ENCODE results near the gene BARHL1. TPM values are rescaled to one million over a fixed set of nuclear protein-coding genes. Genes with fewer than 3 reads are reported as not detected.

BARHL1 gene
- total RNA-seq = not detected
- long read RNA-seq = 0 reads

- ATAC-seq = no peak
- intact Hi-C loops (cut with micrococcal nuclease) = no loop called here
- peak; percentile 23 for DNase-seq
These were observed at the start of gene BARHL1 for GRCh38 chr9:132582276-132582785. BARHL1 (plus strand) TSS chr9:132582606; CDS start chr9:132582798, 192 bp downstream.

- no peak for ATAC-seq
- intact Hi-C loops (cut with micrococcal nuclease) = no loop called here
- no peak for DNase-seq
These were observed 47.6 kb upstream of the BARHL1 start for GRCh38 chr9:132534832-132535231.

GRCh38 chr9:132536124-132536523, 46.3 kb upstream of the BARHL1 start:
- intact Hi-C loops (cut with micrococcal nuclease) = no loop called here
- ATAC-seq (no peak), DNase-seq (no peak)

GRCh38 chr9:132537352-132537751, 45.1 kb upstream of the BARHL1 start:
- ATAC-seq (no peak), DNase-seq (no peak)
- intact Hi-C loops (cut with micrococcal nuclease) = no loop called here

- no peak for ATAC-seq
- DNase-seq = no peak
- intact Hi-C loops (cut with micrococcal nuclease) = no loop called here
These were observed 44.3 kb upstream of the BARHL1 start for GRCh38 chr9:132538071-132538470.

- ATAC-seq (no peak), DNase-seq (no peak)
- intact Hi-C loops (cut with micrococcal nuclease) = no loop called here
These were observed 43.3 kb upstream of the BARHL1 start for GRCh38 chr9:132539096-132539495.

- DNase-seq (no peak), ATAC-seq (no peak)
- intact Hi-C loops (cut with micrococcal nuclease) = no loop called here
These were observed 41.4 kb upstream of the BARHL1 start for GRCh38 chr9:132541051-132541450.

- ATAC-seq = no peak
- intact Hi-C loops (cut with micrococcal nuclease) = no loop called here
- no peak for DNase-seq
These were observed 40.3 kb upstream of the BARHL1 start for GRCh38 chr9:132541870-132542830.

GRCh38 chr9:132543251-132543650, 39.2 kb upstream of the BARHL1 start:
- ATAC-seq (no peak), DNase-seq (no peak)
- intact Hi-C loops (cut with micrococcal nuclease) = no loop called here

GRCh38 chr9:132543960-132544359, 38.4 kb upstream of the BARHL1 start:
- no peak for ATAC-seq
- DNase-seq = no peak
- intact Hi-C loops (cut with micrococcal nuclease) = no loop called here

- intact Hi-C loops (cut with micrococcal nuclease) = no loop called here
- ATAC-seq = no peak
- DNase-seq = no peak
These were observed 36.8 kb upstream of the BARHL1 start for GRCh38 chr9:132545578-132545977.

- ATAC-seq (peak; percentile 76), DNase-seq (peak; percentile 65)
- intact Hi-C loops (cut with micrococcal nuclease) = no loop called here
These were observed 36.0 kb upstream of the BARHL1 start for GRCh38 chr9:132546148-132547051.

GRCh38 chr9:132547052-132547431, 35.4 kb upstream of the BARHL1 start:
- intact Hi-C loops (cut with micrococcal nuclease) = no loop called here
- no peak for DNase-seq

GRCh38 chr9:132547436-132547835, 35.0 kb upstream of the BARHL1 start:
- ATAC-seq = no peak
- no peak for DNase-seq
- intact Hi-C loops (cut with micrococcal nuclease) = no loop called here

More at GRCh38 chr9:132547052-132547431, 35.4 kb upstream of the BARHL1 start:
- no peak for ATAC-seq

- ATAC-seq (no peak), DNase-seq (no peak)
- intact Hi-C loops (cut with micrococcal nuclease) = no loop called here
These were observed 34.3 kb upstream of the BARHL1 start for GRCh38 chr9:132547976-132548730.

GRCh38 chr9:132548751-132549640, 33.4 kb upstream of the BARHL1 start:
- ATAC-seq (no peak), DNase-seq (no peak)
- intact Hi-C loops (cut with micrococcal nuclease) = no loop called here

GRCh38 chr9:132551556-132551955, 30.9 kb upstream of the BARHL1 start:
- ATAC-seq (no peak), DNase-seq (no peak)
- intact Hi-C loops (cut with micrococcal nuclease) = no loop called here

GRCh38 chr9:132552041-132552440, 30.4 kb upstream of the BARHL1 start:
- intact Hi-C loops (cut with micrococcal nuclease) = no loop called here
- DNase-seq (no peak), ATAC-seq (no peak)

Measured in left ventricle myocardium superior (tissue), 1 donor.